Mucosa of descending colon (tissue), 3 donors: ENCODE measurements around the gene BARHL2. TPM values are rescaled to one million over a fixed set of nuclear protein-coding genes. Genes with fewer than 3 reads are reported as not detected.
A peak's percentile ranks its signal among the peaks of the same experiment; 100 is the strongest.

Experiments
- ATAC-seq: fragments of 200-7000 bp; cut with Tn5 transposase; one replicate; pipeline ENCODE4 v1.9.1; 2020; ENCODE audit warnings: mild to moderate bottlenecking, moderate library complexity
- DNase-seq, 3 donors: peaks; one replicate each; pipeline ENCODE4 v3.0.0-alpha.2; 2020
- H3K36me3 ChIP-seq: fragments of 200-600 bp; one replicate; pipeline ENCODE4 v1.8.0; 2021; ENCODE audit warnings: low read depth, mild to moderate bottlenecking
- H3K4me1 ChIP-seq: fragments of 200-600 bp; one replicate; pipeline ENCODE4 v1.8.0; 2021; ENCODE audit warnings: low read depth, mild to moderate bottlenecking
- H3K4me3 ChIP-seq: fragments of 200-600 bp; one replicate; pipeline ENCODE4 v1.8.0; 2021; ENCODE audit warnings: mild to moderate bottlenecking
- H3K9me3 ChIP-seq: fragments of 200-600 bp; one replicate; pipeline ENCODE4 v1.8.0; 2021; ENCODE audit warnings: mild to moderate bottlenecking
- CTCF ChIP-seq: fragments of 200-600 bp; IDR thresholded peaks from one replicate; pipeline ENCODE4 v1.8.0; 2022; ENCODE audit warnings: antibody characterized with exemption, mild to moderate bottlenecking
- intact Hi-C, 2 donors: fragments of 100-400 bp; cut with DNase I in 1 of 2; cut with micrococcal nuclease in 1 of 2; formaldehyde crosslinking; loops; one replicate each; pipeline versions ENCODE4 v1.11.0 to v1.11.1; 2022; cut with DNase I, micrococcal nuclease
- total RNA-seq, 3 donors: library from RNA; stranded (reverse); fragmentation: NEBNext Ultra II Directional in 2 of 3; extraction: Animal tissue kit (Norgen Biotek cat#: 25700) in 2 of 3; gene quantifications; one replicate each; pipeline versions ENCODE4 v1.2.1 to v1.2.4, GENCODE V29; 2021 to 2023
- donor health status: DM: no; HTN: no; CAD: no; lungs with moderate emphysema.
- donor health status: DM: no; HTN: no; CAD: no.
- donor health status: DM: no; HTN: yes; CAD: no.

BARHL2 gene
- total RNA-seq, 3 donors from 2014 or later, result not detected

- Histone ChIP-seq H3K4me3 (no peak overlapping the region), H3K4me1 (peaks cover 7% of the 10 kb centered on the region), H3K9me3 (no peaks in the 10 kb centered on the region), H3K36me3 (no peaks in the 10 kb centered on the region)
- intact Hi-C loops, result no loop called here
- ATAC-seq (peak; percentile 80), DNase-seq (no peak)
- no peak for TF ChIP-seq CTCF
These were observed 10.4 kb downstream of the BARHL2 start for GRCh38 chr1:90706437-90707362.

GRCh38 chr1:90705956-90706355 is 11.1 kb downstream of the BARHL2 start:
- Histone ChIP-seq H3K4me1 (peaks cover 7% of the 10 kb centered on the region), H3K36me3 (no peaks in the 10 kb centered on the region), H3K9me3 (no peaks in the 10 kb centered on the region), H3K4me3 (no peak overlapping the region)
- intact Hi-C loops, result no loop called here
- no peak for DNase-seq
- no peak for TF ChIP-seq CTCF
- ATAC-seq, result no peak

- no peak for ATAC-seq
- TF ChIP-seq CTCF, result no peak
- peaks cover 7% of the 10 kb centered on the region for H3K4me1 ChIP-seq
- no peak overlapping the region for H3K4me3 ChIP-seq
- intact Hi-C loops, result no loop called here
- no peaks in the 10 kb centered on the region for H3K36me3 ChIP-seq
- no peak for DNase-seq
- no peaks in the 10 kb centered on the region for H3K9me3 ChIP-seq
These were observed 12.3 kb downstream of the BARHL2 start for GRCh38 chr1:90704817-90705216.

- no peak overlapping the region for H3K4me3 ChIP-seq
- H3K9me3 ChIP-seq, result no peaks in the 10 kb centered on the region
- no peaks in the 10 kb centered on the region for H3K36me3 ChIP-seq
- intact Hi-C loops, result no loop called here
- no peak for ATAC-seq
- DNase-seq, result no peak
- no peaks in the 10 kb centered on the region for H3K4me1 ChIP-seq
- no peak for TF ChIP-seq CTCF
These were observed 22.3 kb downstream of the BARHL2 start for GRCh38 chr1:90694846-90695245.

- H3K4me1 ChIP-seq, result peaks cover 2% of the 10 kb centered on the region
- H3K9me3 ChIP-seq, result no peaks in the 10 kb centered on the region
- no peak overlapping the region for H3K4me3 ChIP-seq
- peak in 1 of 3 donors; percentile 8 for DNase-seq
- no peaks in the 10 kb centered on the region for H3K36me3 ChIP-seq
- intact Hi-C loops, result no loop called here
- peak; percentile 61 for ATAC-seq
- no peak for TF ChIP-seq CTCF
These were observed 29.4 kb downstream of the BARHL2 start for GRCh38 chr1:90687747-90688146.
